HG02678 (cell line): Measurements from ENCODE around the gene CDV3.
"Not testable (repeated sequence)": the region's sequence is repeated elsewhere in the genome, so short reads cannot be mapped to it uniquely, and the experiment has no call there.

ENCODE experiments used
- ATAC-seq: cut with Tn5 transposase; IDR thresholded peaks from one replicate; pipeline ENCODE4 v1.9.1; 2021; ENCODE audit warnings: mild to moderate bottlenecking, moderate library complexity; ENCODE audit not compliant: unreplicated experiment

CDV3 gene, protein sequence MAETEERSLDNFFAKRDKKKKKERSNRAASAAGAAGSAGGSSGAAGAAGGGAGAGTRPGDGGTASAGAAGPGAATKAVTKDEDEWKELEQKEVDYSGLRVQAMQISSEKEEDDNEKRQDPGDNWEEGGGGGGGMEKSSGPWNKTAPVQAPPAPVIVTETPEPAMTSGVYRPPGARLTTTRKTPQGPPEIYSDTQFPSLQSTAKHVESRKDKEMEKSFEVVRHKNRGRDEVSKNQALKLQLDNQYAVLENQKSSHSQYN

DNA sequence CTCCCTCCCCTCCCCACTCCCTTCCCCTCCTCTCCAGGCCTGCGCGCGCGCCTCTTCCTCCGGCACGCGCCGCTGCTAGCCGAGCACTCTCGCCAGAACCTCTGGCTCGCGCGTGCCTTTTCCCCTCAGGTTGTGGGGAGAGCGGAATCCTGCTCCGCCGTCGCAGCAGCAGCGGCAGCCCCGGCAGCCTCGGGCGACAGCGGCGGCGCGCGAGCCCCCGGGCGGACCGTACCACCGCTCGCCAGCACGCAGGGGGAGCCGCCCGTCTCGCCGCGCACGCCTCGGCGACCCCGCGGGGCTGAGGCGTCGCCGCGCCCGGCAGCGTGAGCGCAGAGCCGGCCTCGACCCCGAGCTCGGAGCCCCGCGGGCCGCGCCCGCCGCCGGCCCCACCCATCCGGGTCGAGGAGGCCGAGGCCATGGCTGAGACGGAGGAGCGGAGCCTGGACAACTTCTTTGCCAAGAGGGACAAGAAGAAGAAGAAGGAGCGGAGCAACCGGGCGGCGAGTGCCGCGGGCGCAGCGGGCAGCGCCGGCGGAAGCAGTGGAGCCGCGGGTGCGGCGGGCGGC is at the start of gene CDV3:
Gene CDV3 (plus strand): TSS at position 58 of the 566 bp plus-strand sequence. CDS start 359 bp downstream, at position 417.
- ATAC-seq: peak; percentile 27

DNA sequence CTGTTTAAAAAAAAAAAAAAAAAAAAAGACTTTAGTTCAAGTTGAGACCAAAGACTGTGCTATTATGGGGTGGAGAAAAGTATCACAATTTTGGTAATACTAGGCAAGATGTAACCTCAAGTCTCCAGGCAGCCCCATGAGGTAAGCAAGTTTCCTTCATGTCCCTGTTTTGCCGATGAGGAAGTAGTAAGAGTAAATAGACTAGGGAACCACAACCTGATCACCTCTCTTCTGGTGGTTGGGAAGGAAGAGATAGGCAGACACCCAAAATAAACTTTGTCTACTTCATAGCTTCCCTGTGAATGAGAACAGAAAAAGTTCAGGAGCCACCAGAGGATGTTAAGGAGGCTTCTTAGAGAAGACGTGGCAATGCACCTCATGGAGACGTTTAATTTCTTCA is 49.7 kb upstream of the CDV3 start:
- not testable (repeated sequence) for ATAC-seq

DNA sequence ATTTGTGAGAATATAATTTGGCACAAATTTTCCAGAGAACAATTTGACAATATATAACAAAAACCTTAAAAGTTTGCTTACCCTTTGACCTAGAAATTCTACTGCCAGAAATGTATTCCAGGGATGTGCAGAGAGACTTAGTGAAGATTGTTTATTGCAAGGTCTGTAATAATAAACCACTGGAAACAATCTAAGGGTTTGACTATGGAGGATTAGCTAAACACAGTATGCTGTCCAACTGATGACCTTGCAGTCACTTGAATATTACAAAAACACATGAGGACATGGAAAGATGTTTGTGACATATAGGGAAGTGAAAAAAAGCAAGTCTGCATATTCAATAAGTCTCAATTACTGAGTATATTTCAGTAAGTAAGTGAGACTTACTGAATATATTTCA is 48.1 kb upstream of the CDV3 start:
- no peak for ATAC-seq

DNA sequence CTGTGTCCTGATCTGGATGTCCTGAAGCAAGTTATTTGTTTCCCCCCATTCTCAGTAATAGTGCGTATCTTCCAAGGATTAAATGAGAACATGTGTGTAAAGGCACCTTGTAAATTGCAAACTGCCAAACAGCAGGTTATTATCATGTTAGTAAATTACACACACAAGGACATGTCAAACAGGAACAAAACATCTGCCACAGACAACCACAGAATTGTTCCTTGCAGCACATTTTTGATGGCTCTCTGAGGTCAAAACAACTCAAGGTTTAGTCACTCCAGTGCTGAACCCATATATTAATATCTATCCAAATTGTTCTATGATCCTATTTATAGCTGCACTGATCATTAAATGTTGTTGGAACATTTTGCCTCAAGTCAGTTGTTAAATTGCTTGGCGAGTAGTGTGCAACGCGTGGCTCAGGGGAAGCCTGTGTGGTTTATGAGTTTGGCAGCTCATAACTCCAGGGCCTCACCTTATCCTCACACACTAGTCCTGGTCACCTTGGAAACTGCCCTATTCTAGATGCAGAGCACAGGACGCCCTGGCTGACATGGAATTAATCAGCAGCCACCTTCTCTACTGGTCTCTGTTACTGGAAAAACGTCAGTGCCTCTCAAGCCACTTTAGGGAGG is 46.3 kb upstream of the CDV3 start:
- no peak for ATAC-seq

DNA sequence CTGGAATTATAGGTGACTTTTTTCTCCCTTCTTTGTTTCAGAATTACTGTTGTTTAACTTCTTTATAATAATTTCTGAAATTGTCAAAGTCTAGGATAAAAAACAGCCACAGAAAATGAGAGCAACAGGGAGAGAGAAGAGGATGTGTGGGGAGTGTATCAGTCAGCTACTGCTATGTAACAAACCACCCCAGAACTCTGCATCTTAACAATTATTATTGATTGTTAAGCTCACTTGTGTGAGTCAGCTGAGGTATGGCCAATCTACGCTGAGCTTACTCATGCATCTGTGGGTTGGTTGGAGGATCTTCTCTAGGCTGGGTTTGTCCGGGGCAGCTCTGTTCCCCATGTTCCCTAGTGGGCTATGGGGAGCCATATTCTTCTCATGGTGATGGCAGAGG is 43.7 kb upstream of the CDV3 start:
- no peak for ATAC-seq

GRCh38 chr3:133531981-133532380 is 41.5 kb upstream of the CDV3 start:
- ATAC-seq: no peak

DNA sequence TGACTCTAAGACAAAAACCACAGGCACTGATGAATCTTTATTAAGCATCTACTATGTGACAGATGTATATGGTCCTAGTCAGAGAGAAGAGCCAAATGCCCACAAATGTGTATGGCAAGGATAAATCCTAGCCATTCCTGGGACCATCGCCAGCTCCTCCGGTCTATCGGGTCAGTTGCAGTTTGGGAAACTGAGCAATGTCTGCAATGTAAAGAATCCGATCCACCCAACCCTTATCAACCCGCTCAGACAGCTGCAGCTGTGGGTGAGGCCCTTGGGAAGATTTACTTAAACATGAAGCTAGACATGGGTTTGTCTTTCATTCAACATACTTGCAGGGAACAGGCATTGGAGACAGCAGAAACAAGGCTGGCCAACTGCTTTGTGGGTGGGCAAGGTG is 40.5 kb upstream of the CDV3 start:
- ATAC-seq: no peak

- ATAC-seq: no peak
These were observed 37.3 kb upstream of the CDV3 start for GRCh38 chr3:133535971-133536881.

- not testable (repeated sequence) for ATAC-seq
These were observed 36.4 kb upstream of the CDV3 start for GRCh38 chr3:133537131-133537530.

GRCh38 chr3:133538154-133538553 is 35.3 kb upstream of the CDV3 start:
- ATAC-seq: no peak

GRCh38 chr3:133540896-133541674 is 32.4 kb upstream of the CDV3 start:
- peak; percentile 73 for ATAC-seq

DNA sequence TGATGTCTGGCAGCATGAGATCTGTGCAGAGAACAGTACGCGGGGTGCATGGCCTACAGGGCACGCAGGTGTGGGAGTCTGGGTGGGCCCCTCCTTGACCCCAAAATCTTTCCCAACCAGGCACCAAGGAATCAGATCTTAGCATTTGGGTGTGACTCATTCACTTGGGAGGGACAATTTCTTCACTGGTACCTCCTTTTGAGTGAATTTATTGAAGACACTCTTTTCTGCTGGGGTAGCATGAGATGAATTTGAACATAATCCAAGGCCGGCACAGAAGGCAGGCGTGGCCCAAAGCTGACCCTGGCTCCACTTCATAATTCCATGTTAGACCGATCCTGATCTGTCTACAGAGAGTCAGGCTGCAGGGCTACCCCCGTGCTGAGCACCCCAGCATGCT is 30.6 kb upstream of the CDV3 start:
- no peak for ATAC-seq

- not testable (repeated sequence) for ATAC-seq
These were observed 28.5 kb upstream of the CDV3 start for GRCh38 chr3:133544983-133545382.

DNA sequence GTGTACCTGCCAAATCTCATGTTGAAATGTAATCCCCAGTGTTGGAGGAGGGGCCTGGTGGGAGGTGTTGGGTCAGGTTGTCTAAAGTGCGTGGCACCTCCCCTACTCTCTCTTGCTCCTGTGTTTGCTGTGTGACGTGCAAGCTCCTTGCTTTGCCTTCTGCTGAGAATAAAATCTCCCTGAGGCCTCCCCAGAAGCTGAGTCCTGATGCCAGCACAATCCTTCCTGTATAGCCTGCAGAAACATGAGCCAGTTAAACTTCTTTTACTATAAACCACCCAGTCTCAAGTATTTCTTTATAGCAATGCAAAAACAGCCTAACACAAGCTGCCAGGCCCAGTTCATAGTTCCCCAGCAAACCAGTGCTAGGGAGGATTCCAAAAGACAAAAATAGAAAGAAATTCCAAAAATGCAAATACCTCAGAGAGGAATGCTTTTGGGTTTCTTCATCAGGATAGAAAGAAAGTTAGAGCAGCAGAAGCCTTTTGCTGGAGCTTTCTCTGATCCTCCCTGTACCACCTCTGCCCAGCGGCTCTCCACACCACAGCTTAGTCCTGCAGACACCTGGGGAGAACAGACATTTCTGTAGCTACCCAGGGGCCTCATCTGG is 25.9 kb upstream of the CDV3 start:
- no peak for ATAC-seq

DNA sequence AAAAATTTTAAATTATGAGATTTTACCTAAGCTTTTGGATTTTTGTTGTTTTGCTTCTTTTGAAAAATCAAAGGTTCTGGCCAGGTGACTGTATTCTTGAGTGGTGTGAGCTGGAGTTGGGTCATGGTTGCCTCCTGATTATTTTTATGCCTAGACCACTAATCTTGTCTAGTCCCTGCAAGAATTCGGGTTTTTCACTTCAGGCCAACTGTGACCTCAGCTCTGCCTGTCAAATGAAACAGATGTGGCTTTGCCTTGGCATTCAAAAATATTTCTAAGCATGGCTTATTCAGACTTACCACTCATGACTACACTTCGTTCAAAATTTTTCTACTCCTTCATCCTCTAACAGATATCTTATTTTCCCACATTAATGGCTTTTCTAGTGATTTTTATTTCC is 25.4 kb upstream of the CDV3 start:
- ATAC-seq: no peak

GRCh38 chr3:133549565-133549964 is 23.9 kb upstream of the CDV3 start:
- no peak for ATAC-seq

GRCh38 chr3:133551589-133551988 is 21.9 kb upstream of the CDV3 start:
- not testable (repeated sequence) for ATAC-seq

DNA sequence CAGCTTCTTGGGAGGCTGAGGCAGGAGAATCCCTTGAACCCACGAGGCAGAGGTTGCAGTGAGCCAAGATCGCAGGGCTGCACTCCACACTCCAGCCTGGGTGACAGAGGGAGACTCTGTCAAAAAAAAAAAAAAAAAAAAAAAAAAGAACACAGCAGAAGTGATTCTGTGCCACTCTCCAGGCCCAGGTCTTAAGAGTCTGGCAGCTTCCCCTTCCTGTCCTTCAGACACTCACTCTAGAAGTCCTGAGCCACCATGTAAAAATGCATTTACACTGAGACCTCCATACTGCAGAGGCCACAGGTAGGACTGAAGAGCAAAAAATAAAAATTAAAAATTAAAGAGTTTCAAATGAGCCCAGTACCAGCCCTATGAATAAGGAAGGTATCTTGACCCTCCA is 11.8 kb upstream of the CDV3 start:
- no peak for ATAC-seq

- ATAC-seq: no peak
These were observed 11.1 kb upstream of the CDV3 start for GRCh38 chr3:133562376-133562775.

DNA sequence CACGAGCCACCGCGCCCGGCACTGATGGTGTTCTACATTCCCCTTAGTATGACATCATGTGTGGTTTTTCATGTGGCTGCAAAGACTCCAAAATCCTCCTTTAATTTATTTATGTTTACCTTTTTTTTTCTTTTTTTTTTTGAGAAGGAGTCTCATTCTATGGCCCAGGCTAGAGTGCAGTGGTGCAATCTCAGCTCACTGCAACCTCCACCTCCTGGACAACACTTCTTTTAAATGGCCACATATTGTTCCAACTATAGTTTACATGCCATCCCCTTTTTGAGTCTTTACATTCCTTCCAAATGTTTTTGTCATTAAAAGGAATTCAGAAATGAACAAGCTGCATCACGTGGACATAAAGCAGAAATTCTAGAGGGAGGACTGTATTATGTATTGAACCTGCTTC is 10.3 kb upstream of the CDV3 start:
- no peak for ATAC-seq
